ENCODE measurements around the gene SUN5.

The SUN5 gene

DNA sequence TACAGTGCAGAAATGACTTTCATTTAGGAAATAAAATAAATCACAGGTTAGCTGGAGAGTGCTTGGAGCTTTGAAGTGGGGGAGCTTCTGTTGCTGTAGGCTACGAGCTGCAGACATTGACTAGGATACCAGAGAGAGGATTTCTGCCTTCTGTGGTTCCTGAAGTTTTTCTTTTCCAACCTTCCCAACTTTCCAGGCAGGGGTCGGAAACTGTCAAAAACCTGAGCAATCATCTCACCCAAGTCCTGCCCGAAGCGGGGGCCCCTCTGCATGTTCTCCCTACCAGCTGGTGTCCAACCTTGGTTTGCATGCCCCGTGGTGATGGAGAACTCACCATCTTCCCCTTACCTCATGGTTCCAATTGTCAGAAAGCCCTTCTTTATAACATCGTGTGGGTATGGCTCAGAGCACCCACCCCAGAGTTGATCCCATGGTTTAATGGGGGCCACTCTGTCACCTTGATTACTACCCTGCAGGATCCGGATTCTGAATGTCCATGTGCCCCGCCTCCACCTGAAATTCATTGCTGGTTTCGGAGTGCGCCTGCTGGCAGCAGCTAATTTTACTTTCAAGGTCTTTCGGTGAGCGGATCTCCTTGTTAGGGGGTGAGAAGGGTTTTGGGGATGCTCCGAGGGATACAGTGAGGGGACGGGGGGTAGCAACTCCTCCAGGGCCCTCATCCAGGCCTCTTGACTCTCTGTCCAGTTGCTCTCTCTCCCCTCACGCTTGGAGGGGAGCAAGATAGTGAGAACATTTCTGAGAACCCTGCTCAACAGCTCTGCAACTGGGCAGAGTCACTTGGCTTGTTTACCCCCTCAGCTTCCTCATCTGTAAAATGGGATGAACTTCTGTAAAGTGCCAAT is 8.3 kb upstream of the SUN5 start:
- DNase-seq, result no peak

DNA sequence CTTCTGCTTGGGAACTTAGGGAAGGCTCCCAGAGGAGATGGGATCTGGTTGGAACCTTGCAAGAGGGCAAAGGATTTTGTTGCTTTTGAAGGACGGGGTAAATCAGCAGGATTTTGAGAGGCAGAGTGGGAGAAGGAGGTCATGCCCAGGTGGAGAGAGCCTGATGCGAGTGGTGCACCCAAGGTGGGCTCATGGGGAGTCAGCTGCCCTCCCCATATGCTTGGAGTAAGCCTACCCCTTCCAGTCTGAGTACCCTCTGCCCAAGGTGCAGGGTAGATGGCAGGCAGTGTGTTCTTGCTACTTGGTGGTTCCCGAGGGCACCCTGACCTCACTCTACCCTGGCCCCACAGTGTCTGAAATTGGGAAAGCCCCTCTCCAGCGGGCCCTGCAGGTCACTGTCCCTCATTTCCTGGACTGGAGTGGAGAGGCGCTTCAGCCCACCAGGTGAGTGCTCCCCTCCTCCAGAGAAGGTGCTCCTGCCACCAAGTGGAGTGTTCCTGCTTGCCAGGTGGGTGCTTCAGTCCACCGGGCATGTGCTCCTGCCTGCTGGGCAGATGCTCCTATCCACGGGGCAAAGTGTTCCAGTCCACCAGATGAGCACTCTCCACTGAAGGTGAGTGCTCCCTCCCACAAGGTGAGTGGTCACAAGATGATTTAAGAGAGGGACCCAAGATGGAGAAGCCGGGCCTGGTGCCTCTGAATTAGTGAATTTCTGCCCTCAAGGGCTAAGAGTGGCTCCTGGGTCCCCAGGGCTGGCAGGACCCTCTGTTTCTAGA is 6.6 kb upstream of the SUN5 start:
- DNase-seq, result no peak

DNA sequence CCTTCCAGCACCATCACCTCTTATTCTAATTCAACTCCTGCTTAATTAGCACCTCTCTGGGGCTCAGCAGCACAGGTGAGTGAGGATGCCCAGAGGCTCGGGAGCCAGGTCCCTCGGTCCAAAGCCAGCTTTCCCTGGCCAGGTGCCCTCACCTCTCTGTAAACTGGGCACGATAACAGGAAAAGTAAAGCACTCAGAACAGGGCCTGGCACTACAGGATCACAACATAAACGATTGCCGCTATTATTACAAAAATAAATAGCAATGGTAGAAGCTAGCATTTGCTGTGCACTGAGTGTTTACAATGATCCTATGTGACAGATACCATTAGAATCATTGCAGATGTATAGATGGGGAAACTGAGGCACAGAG is 5.9 kb upstream of the SUN5 start:
- no peak for DNase-seq

DNA sequence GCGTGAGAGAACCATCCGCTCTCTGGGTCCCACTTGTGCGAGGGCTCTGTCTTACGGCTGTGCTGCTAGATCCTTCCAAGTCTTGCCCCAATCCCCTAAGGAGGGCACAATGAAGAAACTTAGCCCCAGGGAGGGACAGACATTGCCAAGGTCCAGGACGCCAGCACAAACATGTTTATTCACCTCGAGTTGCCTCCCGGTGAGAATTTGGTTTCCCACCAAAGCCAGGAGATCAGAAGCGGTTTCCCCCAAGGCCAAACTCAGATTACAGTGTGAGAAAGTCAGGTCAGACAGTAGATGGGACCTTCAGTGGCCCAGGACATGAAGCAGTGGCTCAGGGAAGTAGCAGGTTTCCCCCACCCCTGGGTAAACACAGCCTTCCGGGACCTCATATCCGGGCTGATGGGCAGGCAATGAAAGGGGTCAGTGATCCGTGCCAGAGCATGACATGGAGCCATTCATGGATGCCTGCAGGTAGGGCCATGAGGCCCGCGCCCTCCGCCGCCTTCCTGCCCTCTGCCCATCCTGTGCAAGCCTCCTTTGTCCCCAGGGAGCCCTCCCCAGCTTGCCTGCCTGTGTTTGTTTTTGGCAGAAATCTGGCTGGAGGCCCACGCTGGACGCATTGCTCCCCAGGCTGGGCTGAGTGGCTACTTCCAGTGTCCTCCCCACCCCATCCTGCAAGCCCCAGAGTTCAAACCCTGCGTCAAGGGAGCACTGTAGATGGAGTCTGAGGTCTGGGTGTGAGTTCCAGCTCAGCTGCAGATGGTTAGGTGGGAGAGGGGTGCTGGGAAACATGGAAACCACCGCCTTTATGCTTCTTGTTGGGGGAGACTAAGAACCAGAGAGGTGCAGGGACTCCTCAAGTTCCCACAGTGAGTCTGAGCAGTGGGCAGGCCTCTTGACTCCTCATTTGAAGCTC is 5.2 kb upstream of the SUN5 start:
- no peak for DNase-seq

DNA sequence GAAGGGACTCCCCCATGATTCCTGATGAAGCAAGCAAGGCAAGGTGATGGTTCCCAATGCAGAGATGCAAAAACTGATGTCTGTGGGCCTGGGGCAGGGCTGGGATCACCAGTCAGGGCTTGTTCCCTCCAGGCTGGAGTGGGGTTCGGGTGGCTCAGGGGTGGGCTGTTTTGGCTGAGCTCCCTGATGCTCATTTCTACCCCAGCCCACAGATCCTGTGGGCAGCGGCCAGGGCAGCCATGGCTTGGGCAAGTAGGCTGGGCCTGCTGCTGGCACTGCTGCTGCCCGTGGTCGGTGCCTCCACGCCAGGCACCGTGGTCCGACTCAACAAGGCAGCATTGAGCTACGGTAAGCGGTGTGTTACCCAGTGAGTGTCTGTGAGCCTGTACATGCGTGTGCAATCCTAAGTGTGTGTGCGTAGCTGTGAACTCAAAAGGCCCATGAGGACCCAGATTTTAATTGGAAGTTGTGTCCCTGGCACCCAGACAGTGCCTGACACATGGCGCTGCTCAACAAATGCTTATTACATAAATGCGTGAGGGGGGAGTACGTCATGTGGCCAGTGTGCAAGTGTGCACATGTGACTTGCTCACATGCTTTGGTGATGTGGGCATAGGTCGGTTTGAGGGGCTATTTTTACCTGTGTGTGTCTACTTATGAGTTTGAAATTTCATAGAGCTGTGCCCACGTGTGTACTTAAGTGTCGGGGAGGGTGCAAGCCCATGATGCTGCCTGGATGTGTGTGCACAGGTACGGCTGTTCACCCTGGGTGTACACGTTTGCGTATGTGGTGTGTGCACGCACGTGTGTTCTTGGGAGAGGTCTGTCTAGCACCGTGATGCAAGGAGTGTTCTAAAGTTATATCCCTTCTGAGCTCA is 4.3 kb upstream of the SUN5 start:
- DNase-seq, result no peak

DNA sequence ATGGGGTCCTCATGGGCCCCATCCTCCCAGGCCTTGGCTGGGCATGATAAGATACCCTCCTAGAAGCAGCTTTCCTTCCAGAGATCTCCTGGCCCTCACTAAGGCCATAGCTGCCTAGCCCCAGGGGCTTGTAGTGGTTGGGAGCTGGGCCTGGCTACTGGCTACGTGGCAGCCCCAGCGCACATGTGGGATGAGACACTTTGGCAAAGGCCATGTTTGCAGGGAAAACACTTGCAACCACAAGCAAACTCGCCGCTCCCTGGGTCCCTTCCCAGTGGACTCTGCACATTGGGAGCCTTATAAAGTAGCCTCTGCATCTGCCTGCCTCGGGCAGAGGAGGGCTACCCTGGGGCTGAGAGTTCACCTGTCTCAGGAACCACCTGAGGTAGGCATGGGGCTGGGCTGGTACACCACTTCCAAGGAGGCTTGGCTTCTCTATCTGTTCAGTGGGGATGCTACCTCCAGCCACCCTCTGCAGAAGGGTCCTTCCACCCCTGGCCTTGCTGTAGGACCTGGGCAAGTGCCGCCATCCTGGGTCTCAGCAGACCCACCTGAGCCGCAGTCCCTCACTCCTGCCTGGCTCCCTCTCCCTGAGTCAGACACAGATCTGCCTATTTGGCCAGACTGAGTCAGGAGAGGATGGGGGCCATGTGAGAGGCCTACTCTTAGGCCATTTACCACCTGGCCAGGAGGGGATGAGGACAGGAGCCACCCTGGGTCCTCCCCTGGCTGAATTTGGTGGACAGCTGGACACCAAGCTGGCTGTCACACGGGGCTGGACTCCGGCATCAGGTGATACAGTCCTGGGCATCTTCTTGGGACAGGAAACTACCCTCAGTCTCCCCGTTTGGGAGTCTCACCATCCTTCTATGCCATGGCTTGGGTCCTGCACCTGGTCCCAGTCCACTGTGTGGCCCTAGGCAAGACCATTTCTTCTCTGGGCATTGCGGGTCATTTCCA is 3.4 kb upstream of the SUN5 start, which contains the start of gene BPIFB2:
TSS of gene BPIFB2 (plus strand) at position 329 of the 960 bp plus-strand sequence. CDS start 871 bp downstream, outside the sequence.
- DNase-seq, result no peak

DNA sequence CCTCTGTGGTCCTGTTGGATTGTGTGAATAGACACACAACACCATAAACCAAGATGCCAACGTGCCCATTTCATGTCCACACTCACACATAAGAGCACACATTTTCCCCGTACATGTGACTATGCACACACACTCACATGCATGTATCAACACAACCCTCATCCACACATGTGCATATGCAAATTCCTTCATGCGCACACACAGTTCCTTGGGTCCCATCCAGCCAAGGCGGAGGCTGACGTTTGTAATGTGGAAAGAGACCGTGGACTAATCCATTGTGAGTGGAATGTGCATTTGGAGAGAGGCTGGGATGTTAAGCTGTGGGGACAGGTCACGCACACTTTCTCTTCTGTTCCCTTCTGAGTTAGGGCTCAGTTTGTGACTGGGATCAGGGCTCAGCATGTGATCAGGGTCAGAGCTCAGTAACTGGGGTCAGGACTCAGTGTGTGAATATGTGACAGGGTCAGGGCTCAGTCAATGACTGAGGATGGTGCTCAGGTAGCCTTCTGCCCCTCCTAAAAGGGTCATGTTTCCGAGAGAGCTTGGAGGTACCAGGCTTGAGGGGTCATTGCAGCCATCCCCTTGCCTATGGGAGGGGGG is 2.6 kb upstream of the SUN5 start:
- no peak for DNase-seq

DNA sequence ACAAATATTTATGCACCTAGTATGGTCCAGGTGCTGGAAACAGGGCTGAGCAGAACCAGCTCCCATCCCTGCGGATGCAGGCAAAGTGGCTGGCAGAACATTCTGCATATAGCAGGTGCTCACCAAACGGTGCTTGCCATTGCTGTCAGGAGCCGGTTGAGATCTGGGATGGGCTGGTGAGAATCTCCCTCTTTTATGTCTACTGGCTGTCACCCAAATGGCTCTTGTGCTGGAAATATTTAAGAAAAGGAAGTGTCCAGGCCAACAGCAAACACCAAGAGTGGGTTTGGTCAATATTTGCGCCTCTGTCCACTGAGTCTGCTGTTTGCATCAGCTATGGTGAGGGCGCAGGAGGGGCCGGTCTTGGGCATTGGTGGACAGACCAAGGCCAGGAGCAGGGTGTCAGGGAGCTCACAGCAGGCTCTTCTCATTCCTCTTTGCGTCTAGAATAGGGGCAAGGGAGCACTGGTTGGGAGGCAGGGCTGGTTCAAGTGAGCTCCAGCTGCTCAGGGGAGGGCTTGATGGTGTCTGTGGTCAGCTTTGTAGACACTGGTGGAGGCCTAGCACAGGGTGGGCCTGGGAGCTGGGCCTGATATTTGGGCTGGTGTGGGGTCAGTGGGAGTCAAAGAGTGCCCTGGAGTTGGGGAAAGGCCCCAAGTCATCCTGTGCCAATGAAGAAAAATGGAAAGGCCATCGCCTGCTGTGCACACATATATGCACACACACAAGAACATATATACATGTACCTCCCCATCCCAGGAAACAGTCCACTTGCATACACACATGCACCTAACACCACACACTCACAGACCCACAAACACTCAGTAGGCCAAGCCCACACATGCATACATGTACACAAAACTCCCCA is 1.9 kb upstream of the SUN5 start:
- no peak for DNase-seq

DNA sequence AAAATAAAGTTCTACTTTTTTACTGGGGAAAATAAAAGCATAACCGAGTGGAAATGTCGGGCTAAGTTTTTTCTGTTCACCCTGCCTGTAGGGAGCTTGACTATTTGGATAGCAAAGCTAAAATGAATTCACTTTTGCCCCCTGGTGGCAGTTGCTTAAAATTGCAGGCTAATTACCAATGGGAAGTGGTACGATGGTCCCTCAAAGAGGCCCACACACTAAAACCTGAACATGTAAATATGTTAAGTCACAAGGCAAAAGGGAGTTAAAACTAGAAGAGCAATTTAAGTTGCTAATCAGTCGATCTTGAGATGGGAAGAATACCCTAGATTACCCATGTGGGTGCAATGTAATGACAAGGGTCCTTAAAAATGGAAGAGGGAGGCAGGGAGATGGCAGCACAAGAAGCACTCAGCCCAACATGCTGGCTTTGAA is 916 bp upstream of the SUN5 start:
- peak; percentile 27 to 69 for DNase-seq

DNA sequence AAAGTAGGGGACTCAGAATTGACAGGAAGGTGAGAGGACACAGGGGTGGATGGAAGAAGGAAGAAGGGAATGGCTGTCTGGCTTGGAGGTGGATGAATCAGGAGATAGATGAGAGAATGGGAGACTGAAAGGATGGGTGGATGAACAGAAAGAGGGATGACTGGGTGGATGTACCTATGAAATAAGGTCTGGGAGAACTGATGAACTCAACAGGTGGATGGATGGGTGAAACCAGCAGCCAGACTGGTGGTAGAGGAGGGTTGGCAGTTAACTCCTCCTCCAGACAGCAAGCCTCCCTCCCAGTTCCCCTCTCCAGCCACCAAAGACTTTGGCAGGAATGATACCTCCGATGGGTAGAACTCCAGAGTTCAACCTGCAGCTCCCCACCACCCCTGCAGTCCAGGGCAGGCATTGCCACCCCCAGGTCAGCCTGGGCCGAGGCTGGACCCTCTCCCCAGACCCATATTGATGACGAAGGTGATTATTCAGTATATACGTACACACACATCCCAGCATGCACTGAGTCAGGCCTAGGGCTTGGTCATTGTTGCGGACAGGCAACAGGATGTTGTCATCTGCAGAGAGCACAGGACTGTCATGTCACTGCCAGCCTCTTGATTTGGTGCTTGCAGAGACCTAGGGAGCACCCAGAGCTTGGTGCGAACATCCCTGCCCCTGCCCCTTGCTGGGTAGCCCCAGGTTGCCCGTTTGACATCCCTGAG is 2.0 kb downstream of the SUN5 start:
- no peak for DNase-seq

DNA sequence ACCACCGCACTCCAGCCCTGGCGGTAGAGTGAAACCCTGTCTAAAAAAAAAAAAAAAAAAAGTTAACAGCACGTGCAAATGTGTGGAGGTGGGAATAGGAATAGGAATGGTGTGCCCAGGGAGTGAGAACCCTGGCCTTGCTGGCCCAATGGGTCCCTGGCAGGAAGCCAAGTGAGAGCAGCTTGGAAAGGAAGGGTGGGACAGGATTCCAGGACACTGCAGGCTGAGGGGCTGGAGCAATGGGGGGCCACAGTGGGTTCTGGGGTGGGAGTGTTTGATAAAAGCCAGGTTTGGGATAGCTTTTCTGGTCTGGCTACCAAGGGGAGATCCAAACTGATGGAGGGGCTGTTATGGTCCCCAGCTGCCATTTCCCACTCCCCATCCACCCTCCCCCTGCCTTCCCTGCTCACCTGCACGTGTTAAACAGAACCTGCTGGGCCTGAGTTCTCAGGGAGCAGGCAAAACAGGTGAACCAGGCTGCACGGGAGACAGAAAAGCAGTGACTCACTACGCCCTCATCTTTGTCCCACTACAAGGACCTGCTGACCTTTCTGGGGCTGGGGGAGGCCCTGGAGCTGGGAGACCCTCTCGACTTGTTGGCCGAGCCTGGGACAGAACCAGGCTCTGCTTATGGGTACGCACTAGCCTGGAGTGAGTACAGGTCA is 3.3 kb downstream of the SUN5 start:
- no peak for DNase-seq

DNA sequence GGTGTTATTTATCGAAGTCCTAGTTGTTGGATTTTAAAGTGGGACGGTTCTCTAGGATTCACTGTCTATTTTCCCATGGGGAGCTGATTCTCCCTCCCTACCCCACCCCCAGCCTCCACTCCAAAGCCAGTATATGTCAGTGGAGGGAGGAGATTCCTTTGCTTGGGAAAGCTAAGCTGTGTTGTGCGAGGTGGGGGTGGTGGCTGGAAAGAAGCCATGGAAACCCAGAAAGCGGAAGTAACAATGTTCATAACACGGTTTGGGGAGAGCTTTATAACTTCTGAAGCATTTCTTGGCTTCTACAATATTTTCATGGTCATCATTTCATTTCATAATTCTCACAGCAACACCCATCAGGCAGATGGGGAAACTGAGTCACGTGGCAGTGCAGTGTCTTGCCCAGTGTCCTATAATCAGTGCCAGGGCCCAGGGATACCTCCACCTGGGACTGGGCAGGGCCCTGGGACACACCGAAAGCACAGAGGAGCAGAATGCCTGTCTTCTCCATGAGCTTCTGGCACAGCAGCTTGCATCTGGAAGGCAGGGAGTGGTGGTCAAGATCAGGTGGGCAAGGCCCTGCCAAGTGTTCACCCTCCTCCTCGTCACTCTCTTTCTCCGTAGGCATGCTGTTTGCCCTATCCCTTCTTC is 4.5 kb downstream of the SUN5 start:
- DNase-seq, result peak; percentile 20 to 51

DNA sequence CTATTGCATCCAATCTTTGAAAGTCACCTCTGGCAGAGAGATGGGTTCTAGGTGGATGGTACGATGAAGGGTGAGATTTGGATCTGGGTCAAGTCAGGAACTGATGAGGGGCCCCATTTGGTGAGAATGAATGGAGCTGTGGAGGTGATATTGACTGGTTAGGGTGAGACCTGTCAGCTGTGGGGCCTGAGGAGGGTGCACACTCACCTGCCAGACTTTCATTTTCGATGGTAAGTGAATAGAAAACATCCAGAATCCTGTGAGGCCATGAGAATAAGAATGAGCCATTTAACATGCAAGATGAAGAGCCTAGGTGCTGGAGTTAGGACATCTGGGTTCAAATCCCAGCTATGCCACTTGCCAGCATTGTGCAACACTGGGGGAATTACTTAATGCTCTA is 6.8 kb downstream of the SUN5 start:
- DNase-seq, result no peak

DNA sequence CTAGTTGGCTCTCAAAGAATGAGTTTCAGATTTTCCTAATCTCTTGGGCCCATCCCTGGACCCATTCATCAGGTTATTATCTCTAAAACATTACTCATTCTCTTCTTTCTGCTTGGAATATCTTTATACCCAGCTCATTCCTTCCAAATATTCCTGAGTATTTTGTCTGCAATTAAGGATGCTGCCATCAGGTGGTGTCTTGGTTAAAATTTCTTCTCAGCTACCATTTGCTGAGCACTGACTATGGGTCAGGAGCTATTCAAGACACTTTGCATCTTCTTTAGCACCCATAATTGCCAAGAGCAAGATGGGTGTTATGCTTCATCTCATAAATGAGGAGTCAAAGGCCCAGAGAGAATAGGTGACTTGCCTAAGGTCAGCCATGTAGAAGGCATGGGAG is 8.4 kb downstream of the SUN5 start:
- peak in 1 of 2 donors; percentile 17 for DNase-seq

DNA sequence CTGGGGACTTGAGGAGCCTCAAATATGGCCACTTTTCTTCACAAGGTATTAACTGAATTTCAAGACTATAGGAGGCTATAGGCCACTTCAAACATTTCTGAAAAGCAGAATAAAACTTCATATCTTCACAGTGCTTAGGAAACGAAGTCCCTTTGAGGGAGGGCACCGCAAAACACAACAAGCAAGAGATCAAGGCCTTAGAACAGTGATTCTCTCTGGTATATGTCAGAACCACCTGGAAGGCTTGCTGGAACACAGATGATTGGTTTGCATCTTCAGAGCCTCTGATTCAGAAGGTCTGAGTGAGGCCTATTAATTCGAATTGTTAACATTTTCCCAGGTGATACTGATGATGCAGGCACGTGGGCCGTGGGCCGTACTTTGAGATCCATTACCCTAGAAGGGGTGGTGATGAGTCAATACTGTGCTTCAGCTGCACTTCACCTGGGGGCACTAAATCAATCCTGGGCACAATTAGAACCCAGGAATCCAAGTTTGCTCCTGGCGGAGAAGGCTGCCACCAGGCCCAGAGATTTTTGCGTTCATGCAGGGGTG is 10.7 kb downstream of the SUN5 start:
- no peak for DNase-seq

DNA sequence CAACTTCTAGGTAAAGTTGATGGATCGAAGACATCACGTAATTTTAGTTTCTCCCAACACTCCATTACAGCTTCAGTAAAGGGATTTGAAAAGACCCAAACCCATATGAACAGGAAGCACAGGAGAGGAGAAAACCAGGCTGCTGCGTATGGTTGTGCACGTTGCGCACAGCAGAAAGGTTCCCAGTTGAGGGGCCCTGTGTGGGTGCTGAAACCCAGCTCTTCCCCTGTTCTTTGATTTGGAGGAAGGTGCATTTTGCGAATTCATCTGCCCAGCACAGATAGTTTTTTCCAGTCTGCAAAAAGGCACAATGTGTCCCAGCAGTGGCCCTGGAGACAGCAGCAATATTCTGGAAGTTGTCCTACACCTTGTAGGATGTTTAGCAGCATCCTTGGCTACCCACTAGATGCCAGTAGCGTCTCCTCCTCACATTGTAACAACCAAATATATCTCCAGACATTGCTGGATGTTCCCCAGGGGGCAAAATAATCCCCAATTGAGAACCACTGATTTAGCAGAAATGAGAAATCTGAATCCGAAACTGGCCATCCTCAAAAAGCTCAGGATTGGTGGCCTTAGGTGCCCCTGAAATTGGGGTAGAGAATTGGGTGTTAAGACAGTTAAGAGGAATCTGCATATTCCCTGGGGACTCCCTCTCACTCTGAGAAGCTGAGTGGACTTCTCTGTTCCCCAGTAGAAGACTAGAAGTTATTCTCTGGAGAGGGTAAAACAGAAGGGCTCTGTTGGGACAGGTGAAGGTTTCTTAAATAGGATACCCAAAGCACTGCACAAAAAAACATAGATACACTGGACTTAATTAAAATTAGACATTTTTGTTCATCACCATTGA is 12.2 kb downstream of the SUN5 start:
- DNase-seq, result no peak

Measured in inflammatory macrophage treated with lipopolysaccharide for 1 hour (primary cell).